Cardiac septum (tissue), 1 donor: ENCODE data around the gene UNC79. TPM values are rescaled to one million over a fixed set of nuclear protein-coding genes. Genes with fewer than 3 reads are reported as not detected.

ENCODE experiments used
- DNase-seq: peaks from one replicate; pipeline ENCODE4 v3.0.0-alpha.2; 2020; ENCODE audit warnings: low spot score
- intact Hi-C: fragments of 100-400 bp; cut with DNase I; formaldehyde crosslinking; loops from one replicate; pipeline ENCODE4 v1.14.0; 2022
- total RNA-seq: library from RNA; stranded (reverse); fragmentation: NEBNext Ultra II Directional; extraction: Animal tissue kit (Norgen Biotek cat#: 25700); gene quantifications from one replicate; pipeline ENCODE4 v1.2.1, GENCODE V29; 2021
- donor health status: DM: no; HTN: no; CAD: no.

The UNC79 gene
- total RNA-seq, 1 donor from 2014 or later = 0.51 TPM

GRCh38 chr14:93736378-93737014, 305.8 kb downstream of the UNC79 start:
- intact Hi-C loops = no loop called here
- DNase-seq = no peak

GRCh38 chr14:93737634-93738033, 306.9 kb downstream of the UNC79 start:
- no peak for DNase-seq
- intact Hi-C loops = no loop called here

GRCh38 chr14:93741556-93742230, 311.0 kb downstream of the UNC79 start:
- no peak for DNase-seq
- intact Hi-C loops = loop anchor here (2.0 kb wide), 1 partner anchor 47 kb away; the partner anchor contains the start of gene PRIMA1

- no peak for DNase-seq
- intact Hi-C loops = loop anchor here (2.0 kb wide), 1 partner anchor 46 kb away; the partner anchor contains the start of gene PRIMA1
Measured at GRCh38 chr14:93742761-93743160, 312.0 kb downstream of the UNC79 start.

- intact Hi-C loops = loop anchor here (2.0 kb wide), 1 partner anchor 45 kb away; the partner anchor contains the start of gene PRIMA1
- no peak for DNase-seq
Measured at GRCh38 chr14:93743270-93744060, 312.7 kb downstream of the UNC79 start.

- intact Hi-C loops = no loop called here
- DNase-seq = no peak
Measured at GRCh38 chr14:93744176-93744575, 313.4 kb downstream of the UNC79 start.

GRCh38 chr14:93744876-93745275, 314.1 kb downstream of the UNC79 start:
- no peak for DNase-seq
- intact Hi-C loops = no loop called here

GRCh38 chr14:93745603-93746273, 315.0 kb downstream of the UNC79 start:
- no peak for DNase-seq
- intact Hi-C loops = no loop called here

- DNase-seq = no peak
- intact Hi-C loops = no loop called here
Measured at GRCh38 chr14:93747102-93747501, 316.4 kb downstream of the UNC79 start.

GRCh38 chr14:93747560-93747959, 316.8 kb downstream of the UNC79 start:
- intact Hi-C loops = no loop called here

GRCh38 chr14:93748208-93749075, 317.7 kb downstream of the UNC79 start:
- intact Hi-C loops = no loop called here
- no peak for DNase-seq

More at GRCh38 chr14:93747560-93747959, 316.8 kb downstream of the UNC79 start:
- DNase-seq = no peak

- DNase-seq = no peak
- intact Hi-C loops = no loop called here
Measured at GRCh38 chr14:93749076-93749420, 318.3 kb downstream of the UNC79 start.

- intact Hi-C loops = no loop called here
- no peak for DNase-seq
Measured at GRCh38 chr14:93751946-93752655, 321.4 kb downstream of the UNC79 start.

- intact Hi-C loops = no loop called here
- DNase-seq = peak; percentile 86
Measured at GRCh38 chr14:93752980-93753561, 322.3 kb downstream of the UNC79 start.

GRCh38 chr14:93753647-93754046, 322.9 kb downstream of the UNC79 start:
- no peak for DNase-seq
- intact Hi-C loops = no loop called here

- no peak for DNase-seq
- intact Hi-C loops = no loop called here
Measured at GRCh38 chr14:93757206-93757605, 326.5 kb downstream of the UNC79 start.
